Lower lobe of right lung (tissue), 2 donors: ENCODE data around the gene EPHA3. TPM values are rescaled to one million over a fixed set of nuclear protein-coding genes. Genes with fewer than 3 reads are reported as not detected.

Experiments used
- ATAC-seq, 2 donors: fragments of 200-7000 bp; cut with Tn5 transposase; one replicate each; pipeline ENCODE4 v1.9.1; 2020 to 2022; ENCODE audit warnings: mild to moderate bottlenecking in 2 of 2, moderate library complexity in 2 of 2
- DNase-seq: peaks from one replicate; pipeline ENCODE4 v3.0.0-alpha.2; 2020
- H3K27ac ChIP-seq: fragments of 200-600 bp; one replicate; pipeline ENCODE4 v1.8.0; 2022
- H3K27me3 ChIP-seq: fragments of 200-600 bp; one replicate; pipeline ENCODE4 v1.8.0; 2022; ENCODE audit warnings: low read depth
- H3K36me3 ChIP-seq: fragments of 200-600 bp; one replicate; pipeline ENCODE4 v1.8.0; 2022; ENCODE audit warnings: mild to moderate bottlenecking
- H3K4me1 ChIP-seq: fragments of 200-600 bp; one replicate; pipeline ENCODE4 v1.8.0; 2022
- H3K4me3 ChIP-seq: fragments of 200-600 bp; one replicate; pipeline ENCODE4 v1.8.0; 2022; ENCODE audit warnings: mild to moderate bottlenecking
- H3K9me3 ChIP-seq: fragments of 200-600 bp; one replicate; pipeline ENCODE4 v1.8.0; 2022
- intact Hi-C: fragments of 100-400 bp; cut with DNase I; formaldehyde crosslinking; loops from one replicate; pipeline ENCODE4 v1.11.0; 2022
- total RNA-seq: library from RNA; stranded (reverse); fragmentation: NEBNext Ultra II Directional; extraction: Animal tissue kit (Norgen Biotek cat#: 25700); gene quantifications from one replicate; pipeline ENCODE4 v1.2.1, GENCODE V29; 2021
- TF ChIP-seq, protein P1 (sequence below): fragments of 200-600 bp; IDR thresholded peaks from one replicate; pipeline ENCODE4 v1.8.0; 2022; ENCODE audit warnings: antibody characterized with exemption, mild to moderate bottlenecking
- donor health status: DM: no; HTN: yes; CAD: no; lungs with severe emphysema.

EPHA3 gene
- total RNA-seq, 1 donor from 2014 or later, result 1.4 TPM

DNA sequence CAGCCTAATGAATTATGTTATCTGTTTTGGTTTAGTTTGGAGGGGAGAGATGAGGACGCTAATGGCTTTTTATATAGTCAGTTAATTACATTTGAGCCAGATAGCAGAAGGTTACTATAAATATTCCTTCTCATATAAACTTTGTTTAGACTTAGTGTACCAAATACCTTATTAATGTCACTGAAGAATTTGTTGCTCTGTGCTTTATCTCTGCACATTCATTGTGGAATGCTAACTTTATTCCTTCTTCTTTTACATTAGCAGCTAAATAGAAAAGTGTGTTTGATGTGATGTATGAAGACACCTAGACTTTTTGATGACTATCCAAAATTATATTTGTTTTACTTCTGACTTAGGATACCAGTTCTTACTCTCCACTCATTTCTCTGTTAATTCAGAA lies 105.2 kb downstream of the EPHA3 start:
- Histone ChIP-seq H3K27ac (no peak overlapping the region), H3K36me3 (no peaks in the 10 kb centered on the region), H3K4me3 (no peak overlapping the region), H3K9me3 (peaks cover 6% of the 10 kb centered on the region), H3K4me1 (no peaks in the 10 kb centered on the region), H3K27me3 (no peaks in the 10 kb centered on the region)
- TF ChIP-seq, protein P1, sequence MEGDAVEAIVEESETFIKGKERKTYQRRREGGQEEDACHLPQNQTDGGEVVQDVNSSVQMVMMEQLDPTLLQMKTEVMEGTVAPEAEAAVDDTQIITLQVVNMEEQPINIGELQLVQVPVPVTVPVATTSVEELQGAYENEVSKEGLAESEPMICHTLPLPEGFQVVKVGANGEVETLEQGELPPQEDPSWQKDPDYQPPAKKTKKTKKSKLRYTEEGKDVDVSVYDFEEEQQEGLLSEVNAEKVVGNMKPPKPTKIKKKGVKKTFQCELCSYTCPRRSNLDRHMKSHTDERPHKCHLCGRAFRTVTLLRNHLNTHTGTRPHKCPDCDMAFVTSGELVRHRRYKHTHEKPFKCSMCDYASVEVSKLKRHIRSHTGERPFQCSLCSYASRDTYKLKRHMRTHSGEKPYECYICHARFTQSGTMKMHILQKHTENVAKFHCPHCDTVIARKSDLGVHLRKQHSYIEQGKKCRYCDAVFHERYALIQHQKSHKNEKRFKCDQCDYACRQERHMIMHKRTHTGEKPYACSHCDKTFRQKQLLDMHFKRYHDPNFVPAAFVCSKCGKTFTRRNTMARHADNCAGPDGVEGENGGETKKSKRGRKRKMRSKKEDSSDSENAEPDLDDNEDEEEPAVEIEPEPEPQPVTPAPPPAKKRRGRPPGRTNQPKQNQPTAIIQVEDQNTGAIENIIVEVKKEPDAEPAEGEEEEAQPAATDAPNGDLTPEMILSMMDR, result no peak
- ATAC-seq (no peak), DNase-seq (no peak)
- intact Hi-C loops, result no loop called here

DNA sequence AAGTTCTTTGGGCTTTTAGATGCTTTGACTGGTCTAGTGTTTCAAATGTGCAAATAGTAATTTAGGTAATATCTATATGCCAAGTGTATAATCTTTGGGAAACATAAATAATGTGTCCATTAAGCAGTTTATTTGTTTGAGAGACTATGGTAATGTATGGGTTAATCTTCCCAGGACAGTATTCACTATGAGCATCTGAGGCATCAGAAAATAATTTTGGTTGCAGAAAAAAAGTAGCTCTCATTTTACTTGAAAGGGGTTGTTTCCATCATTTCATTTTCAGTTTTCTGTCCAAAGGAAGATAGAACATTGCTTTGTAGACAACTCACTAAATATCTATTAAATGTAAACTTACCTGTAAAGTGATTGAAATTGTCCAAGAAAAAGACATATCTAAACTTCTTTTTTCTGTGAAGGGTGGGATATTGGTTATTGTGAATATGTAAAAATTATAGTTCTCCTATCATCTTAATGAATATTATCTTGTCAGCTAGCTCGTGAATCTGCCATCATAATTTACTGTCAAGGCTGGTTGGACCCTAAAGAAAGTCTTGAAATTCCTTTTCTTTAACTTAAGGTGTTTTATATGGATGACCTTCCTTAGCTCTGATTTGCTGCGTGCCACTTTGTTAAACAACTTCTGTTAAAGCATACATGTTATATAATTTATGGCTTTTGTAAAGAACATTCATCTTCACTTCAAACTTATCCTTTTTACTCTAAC lies 108.8 kb downstream of the EPHA3 start:
- Histone ChIP-seq H3K4me1 (no peaks in the 10 kb centered on the region), H3K36me3 (no peaks in the 10 kb centered on the region), H3K27me3 (no peaks in the 10 kb centered on the region), H3K27ac (no peak overlapping the region), H3K4me3 (no peak overlapping the region), H3K9me3 (no peaks in the 10 kb centered on the region)
- DNase-seq (no peak), ATAC-seq (no peak)
- intact Hi-C loops, result no loop called here
- TF ChIP-seq, protein P1, result no peak

DNA sequence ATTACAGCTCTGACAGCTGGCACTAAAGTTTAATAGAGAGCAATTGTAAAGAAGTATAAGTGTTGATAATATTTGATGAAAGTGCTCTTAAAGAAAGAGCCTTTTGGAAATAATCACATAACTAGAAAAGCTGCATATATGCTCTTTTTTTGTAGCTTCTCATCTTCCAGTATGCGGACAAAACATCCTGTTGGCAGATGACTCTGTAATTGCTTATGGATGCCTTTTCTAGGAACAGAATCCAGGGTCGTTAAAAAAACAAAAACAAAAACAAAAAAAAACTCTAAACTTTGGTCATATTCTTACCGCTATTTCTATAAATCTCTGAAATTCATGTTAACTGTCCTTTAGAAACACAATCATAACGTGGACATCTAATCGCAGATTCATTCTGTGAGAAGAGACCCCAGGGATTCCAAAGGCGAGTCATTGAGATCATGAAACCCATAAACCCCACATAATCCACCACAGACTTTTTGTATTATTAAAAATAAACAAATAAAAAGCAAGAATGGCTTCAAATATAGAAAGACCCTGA lies 109.8 kb downstream of the EPHA3 start:
- intact Hi-C loops, result no loop called here
- H3K36me3 ChIP-seq, result no peaks in the 10 kb centered on the region
- no peak overlapping the region for H3K27ac ChIP-seq
- H3K27me3 ChIP-seq, result no peaks in the 10 kb centered on the region
- no peak for DNase-seq
- no peaks in the 10 kb centered on the region for H3K9me3 ChIP-seq
- TF ChIP-seq, protein P1, result no peak
- H3K4me1 ChIP-seq, result no peaks in the 10 kb centered on the region
- no peak overlapping the region for H3K4me3 ChIP-seq
- no peak for ATAC-seq

DNA sequence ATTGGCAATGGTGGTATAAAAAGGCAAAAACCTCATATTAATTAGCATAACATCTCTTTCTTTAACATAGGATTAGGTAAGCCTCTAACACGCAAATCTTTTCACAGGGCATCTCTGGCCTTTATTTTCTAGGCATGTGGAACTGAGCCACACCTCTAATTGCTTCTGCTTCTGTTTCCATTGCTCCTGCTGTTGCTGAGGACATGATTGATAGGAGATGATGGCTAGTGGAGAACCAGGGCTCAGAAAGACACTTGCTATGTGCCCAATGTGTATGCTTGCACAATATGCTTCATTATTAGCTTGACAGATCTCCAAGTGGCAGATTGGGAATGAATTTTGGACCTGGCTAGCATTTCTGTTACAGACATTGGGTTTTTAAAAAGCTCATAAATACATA lies 114.5 kb downstream of the EPHA3 start:
- ATAC-seq, result no peak
- intact Hi-C loops, result no loop called here
- Histone ChIP-seq H3K36me3 (no peaks in the 10 kb centered on the region), H3K4me3 (no peak overlapping the region), H3K4me1 (no peaks in the 10 kb centered on the region), H3K27ac (no peak overlapping the region), H3K9me3 (no peaks in the 10 kb centered on the region), H3K27me3 (no peaks in the 10 kb centered on the region)
- no peak for DNase-seq
- TF ChIP-seq, protein P1, result no peak

DNA sequence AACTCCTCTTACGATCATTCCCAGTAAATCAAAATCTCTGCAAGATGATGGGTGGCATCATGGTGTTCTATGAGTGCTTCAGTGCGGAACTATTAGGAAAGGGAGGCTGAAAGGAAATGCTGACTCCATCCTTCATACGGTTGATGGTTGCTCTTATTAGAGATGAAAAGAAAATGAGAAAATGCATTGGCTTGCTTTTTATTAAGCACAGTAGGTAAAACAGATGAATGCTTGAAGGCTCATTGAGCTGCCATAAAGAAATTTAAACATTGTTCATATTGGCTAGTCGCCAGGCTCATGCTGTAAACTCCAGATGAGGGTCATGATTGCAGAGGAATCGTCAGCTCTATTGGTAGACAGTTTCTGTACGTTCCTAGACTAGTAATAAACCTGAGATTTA lies 115.8 kb downstream of the EPHA3 start:
- DNase-seq (no peak), ATAC-seq (no peak)
- no peak overlapping the region for H3K27ac ChIP-seq
- no peak overlapping the region for H3K4me3 ChIP-seq
- H3K27me3 ChIP-seq, result no peaks in the 10 kb centered on the region
- TF ChIP-seq, protein P1, result no peak
- no peaks in the 10 kb centered on the region for H3K36me3 ChIP-seq
- no peaks in the 10 kb centered on the region for H3K4me1 ChIP-seq
- H3K9me3 ChIP-seq, result no peaks in the 10 kb centered on the region
- intact Hi-C loops, result no loop called here
